ENCODE measurements around the gene DRC3. TPM values are rescaled to one million over a fixed set of nuclear protein-coding genes. Genes with fewer than 3 reads are reported as not detected.

Gene DRC3
- total RNA-seq, 1 experiment from 2014 or later = 0.68 TPM

DNA sequence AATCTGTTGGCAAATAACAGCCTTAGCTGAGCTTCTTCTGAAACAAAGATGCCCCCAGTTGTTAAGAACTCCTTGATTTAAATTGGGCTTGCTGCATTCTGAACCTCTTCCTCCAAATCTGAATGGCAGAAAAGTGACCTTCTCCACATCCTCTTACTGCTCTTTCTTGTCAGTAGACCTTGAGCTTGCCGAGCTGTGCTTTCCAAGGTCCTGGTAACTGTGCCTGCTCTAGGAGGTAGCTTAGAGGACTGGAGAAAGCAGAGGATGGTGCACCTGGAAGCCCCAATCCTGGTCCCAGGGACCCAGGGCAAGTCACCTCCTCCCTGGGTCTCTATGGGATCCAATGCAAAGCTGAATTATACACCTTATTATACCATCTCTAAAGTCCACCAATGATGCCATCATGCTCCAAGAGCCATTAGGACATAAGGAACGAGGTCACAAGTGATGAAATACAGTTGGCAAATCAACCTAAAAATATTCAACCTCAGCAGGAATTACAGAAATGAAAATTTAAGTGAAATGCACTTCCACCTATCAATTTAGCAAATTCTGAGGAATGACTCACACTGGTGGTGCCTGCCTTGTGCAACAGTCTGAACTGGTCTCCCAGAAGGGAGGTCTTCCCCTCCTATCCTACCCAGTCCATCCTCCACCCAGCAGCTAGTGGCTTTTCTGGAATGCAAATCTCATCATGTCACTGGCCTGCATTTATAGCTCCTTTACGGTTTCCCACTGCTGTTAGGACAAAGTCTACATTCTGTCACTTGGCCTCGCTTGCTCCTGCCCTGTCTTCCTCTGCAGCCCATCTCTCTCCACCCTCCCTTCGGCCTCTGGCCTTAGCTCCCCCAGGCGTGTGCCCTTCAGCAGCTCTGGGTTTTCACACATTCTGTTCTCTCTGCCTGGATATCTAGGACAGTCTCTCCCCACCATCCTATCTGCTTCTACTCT lies 37.1 kb upstream of the DRC3 start:
- Histone ChIP-seq H3K23me2 (ENCODE audit: insufficient read length, low read depth, low read length, poor library complexity, severe bottlenecking) (no peaks in the 10 kb centered on the region), H4K20me1 (ENCODE audit: control insufficient read depth, insufficient read depth, insufficient read length) (no peaks in the 10 kb centered on the region), H3K14ac (ENCODE audit: insufficient read depth, low read length) (no peak overlapping the region), H3K18ac (ENCODE audit: insufficient read length, low read depth, low read length) (no peak overlapping the region), H3K56ac (ENCODE audit: insufficient read length, low read depth, low read length) (no peak overlapping the region), H2AFZ (ENCODE audit: low read length) (no peak overlapping the region), H4K8ac (replicated peaks; ENCODE audit: insufficient read length, low read depth, low read length) (no peak overlapping the region), H4K5ac (ENCODE audit: insufficient read length, low read depth, low read length) (no peak overlapping the region), H3K23ac (ENCODE audit: insufficient read length, low read depth, low read length) (no peak overlapping the region), H3K9ac (ENCODE audit: extremely low read depth, insufficient read length, low read length) (no peak overlapping the region), H2AK5ac (ENCODE audit: insufficient read length, low read length) (no peak overlapping the region), H3K27me3 (ENCODE audit: insufficient read depth, low read length) (no peaks in the 10 kb centered on the region), H2BK120ac (ENCODE audit: low read depth, low read length, poor library complexity, severe bottlenecking) (no peak overlapping the region), H2BK15ac (ENCODE audit: low read depth, low read length) (no peak overlapping the region), H2BK20ac (ENCODE audit: low read depth, low read length, poor library complexity, severe bottlenecking) (no peak overlapping the region), H3T11ph (ENCODE audit: low read length) (no peak overlapping the region), H2BK5ac (ENCODE audit: insufficient read length, low read length) (no peak overlapping the region), H3K79me1 (ENCODE audit: insufficient read depth, low read depth, low read length, poor library complexity, severe bottlenecking) (no peaks in the 10 kb centered on the region), H3K79me2 (ENCODE audit: insufficient read depth, low read length) (no peaks in the 10 kb centered on the region), H2BK12ac (ENCODE audit: insufficient read length, low read depth, low read length) (no peak overlapping the region), H3K9me3 (ENCODE audit: control insufficient read depth, low read depth, low read length) (no peaks in the 10 kb centered on the region), H4K91ac (ENCODE audit: insufficient read length, low read depth, low read length) (no peak overlapping the region), H3K27ac (ENCODE audit: insufficient read length, low read depth, low read length) (no peak overlapping the region), H3K4me2 (ENCODE audit: insufficient read depth, insufficient read length, low read length) (no peak overlapping the region), H3K4me1 (ENCODE audit: insufficient read depth, low read length) (no peaks in the 10 kb centered on the region), H3K4ac (ENCODE audit: low read depth, low read length) (no peak overlapping the region)
- Mint-ChIP-seq H3K9me3 (no peaks in the 10 kb centered on the region), H3K27me3 (ENCODE audit: low read depth) (no peaks in the 10 kb centered on the region; the same call in 1 of the 2 replicates), H3K27ac (no peak overlapping the region), H3K4me1 (peaks cover 8 to 15% of the 10 kb centered on the region in 2 experiments; a peak in 3 of 4 replicates), H3K36me3 (ENCODE audit: insufficient read depth in 1 of 3, low read depth in 3 of 3) (no peaks in the 10 kb centered on the region), H3K4me3 (no peak overlapping the region)
- TF ChIP-seq, protein P1, sequence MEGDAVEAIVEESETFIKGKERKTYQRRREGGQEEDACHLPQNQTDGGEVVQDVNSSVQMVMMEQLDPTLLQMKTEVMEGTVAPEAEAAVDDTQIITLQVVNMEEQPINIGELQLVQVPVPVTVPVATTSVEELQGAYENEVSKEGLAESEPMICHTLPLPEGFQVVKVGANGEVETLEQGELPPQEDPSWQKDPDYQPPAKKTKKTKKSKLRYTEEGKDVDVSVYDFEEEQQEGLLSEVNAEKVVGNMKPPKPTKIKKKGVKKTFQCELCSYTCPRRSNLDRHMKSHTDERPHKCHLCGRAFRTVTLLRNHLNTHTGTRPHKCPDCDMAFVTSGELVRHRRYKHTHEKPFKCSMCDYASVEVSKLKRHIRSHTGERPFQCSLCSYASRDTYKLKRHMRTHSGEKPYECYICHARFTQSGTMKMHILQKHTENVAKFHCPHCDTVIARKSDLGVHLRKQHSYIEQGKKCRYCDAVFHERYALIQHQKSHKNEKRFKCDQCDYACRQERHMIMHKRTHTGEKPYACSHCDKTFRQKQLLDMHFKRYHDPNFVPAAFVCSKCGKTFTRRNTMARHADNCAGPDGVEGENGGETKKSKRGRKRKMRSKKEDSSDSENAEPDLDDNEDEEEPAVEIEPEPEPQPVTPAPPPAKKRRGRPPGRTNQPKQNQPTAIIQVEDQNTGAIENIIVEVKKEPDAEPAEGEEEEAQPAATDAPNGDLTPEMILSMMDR (conservative IDR thresholded peaks at IDR 0.05) = no peak
- no CpG with 5 or more reads among the region's 6 CpGs for WGBS (ENCODE audit: extremely low coverage, insufficient read length, low lambda C conversion rate)
- no peak for DNase-seq
